B cell (primary cell): ENCODE data around the gene ADAMTS13. TPM values are rescaled to one million over a fixed set of nuclear protein-coding genes. Genes with fewer than 3 reads are reported as not detected.

ENCODE experiments used
- ATAC-seq: fragments of 200-7000 bp; cut with Tn5 transposase; one replicate; pipeline ENCODE4 v1.10.0; 2021; ENCODE audit warnings: low read depth, mild to moderate bottlenecking, moderate number of reproducible peaks, moderate library complexity
- CTCF ChIA-PET: fragments of 350-600 bp; sonication (Branson Sonifier 250); formaldehyde crosslinking; loops from one replicate; lab custom pipeline; 2021; ENCODE audit warnings: antibody characterized with exemption, inconsistent platforms; lab: Charles Lee
- POLR2A ChIA-PET: fragments of 350-600 bp; sonication (Branson Sonifier 250); formaldehyde crosslinking; loops from one replicate; lab custom pipeline; 2021; ENCODE audit warnings: antibody characterized with exemption; lab: Charles Lee
- DNase-seq: peaks from one replicate; pipeline ENCODE4 v3.0.0; 2013
- H2AFZ ChIP-seq: 2 replicates; pipeline ENCODE4 v1.6.1; 2012; ENCODE audit warnings: mild to moderate bottlenecking, low read depth, low read length; ENCODE audit not compliant: insufficient read depth, poor library complexity, severe bottlenecking
- H3K27ac ChIP-seq, 2 donors: 1 replicate in 1 of 2; 2 replicates in 1 of 2; pipeline ENCODE4 v1.5.1; 2012 to 2013; ENCODE audit warnings: low read length in 2 of 2, mild to moderate bottlenecking in 2 of 2, moderate library complexity in 1 of 2
- H3K27me3 ChIP-seq, 4 experiments: fragments of 200-600 bp in 1 of 4; sonication (generic) in 1 of 4; replicated peaks in 1 of 4; 1 replicate in 2 of 4; 2 replicates in 2 of 4; pipeline versions ENCODE4 v1.6.1 to v1.7.0; 2013 to 2016; ENCODE audit warnings: low read length in 3 of 4, mild to moderate bottlenecking in 2 of 4, mixed read lengths in 1 of 4, moderate library complexity in 1 of 4; ENCODE audit not compliant: insufficient read depth in 4 of 4, control insufficient read depth in 3 of 4; ENCODE audit errors: control extremely low read depth in 1 of 4
- H3K36me3 ChIP-seq, 2 experiments: replicated peaks in 1 of 2; 1 replicate in 1 of 2; 2 replicates in 1 of 2; pipeline versions ENCODE4 v1.6.1 to v1.7.1; 2013; ENCODE audit warnings: low read length in 1 of 2; ENCODE audit not compliant: insufficient read depth in 2 of 2, control insufficient read depth in 1 of 2; ENCODE audit errors: control extremely low read depth in 1 of 2, extremely low read depth in 1 of 2
- H3K4me1 ChIP-seq, 2 donors: fragments of 200-600 bp in 1 of 2; sonication (generic) in 1 of 2; 1 replicate in 1 of 2; 2 replicates in 1 of 2; pipeline versions ENCODE4 v1.5.1 to v1.6.1; 2013 to 2017; ENCODE audit warnings: low read length in 2 of 2; ENCODE audit not compliant: control insufficient read depth in 2 of 2, insufficient read depth in 2 of 2
- H3K4me2 ChIP-seq: replicated peaks from 2 replicates; pipeline ENCODE3; 2012; ENCODE audit warnings: mild to moderate bottlenecking, low read depth, low read length; ENCODE audit not compliant: poor library complexity, severe bottlenecking
- H3K4me3 ChIP-seq, 5 experiments: fragments of 200-600 bp in 1 of 5; sonication (generic) in 1 of 5; 1 replicate in 3 of 5; 2 replicates in 2 of 5; pipeline versions ENCODE4 v1.5.1 to v1.7.0; 2011 to 2016; ENCODE audit warnings: low read length in 4 of 5, mild to moderate bottlenecking in 4 of 5, low read depth in 2 of 5, control low read depth in 1 of 5, moderate library complexity in 1 of 5; ENCODE audit not compliant: insufficient read depth in 1 of 5; ENCODE audit errors: control extremely low read depth in 1 of 5, extremely low read depth in 1 of 5
- H3K79me2 ChIP-seq: fragments of 200-600 bp; sonication (generic); one replicate; pipeline ENCODE4 v1.6.0; 2016; ENCODE audit warnings: low read length; ENCODE audit not compliant: control insufficient read depth, insufficient read depth
- H3K9ac ChIP-seq: fragments of 200-600 bp; sonication (generic); 2 replicates; pipeline ENCODE4 v1.6.1; 2017; ENCODE audit warnings: mild to moderate bottlenecking, low read length, moderate library complexity
- H3K9me3 ChIP-seq, 3 donors: one replicate each; pipeline versions ENCODE4 v1.6.1 to v1.7.1; 2013; ENCODE audit warnings: low read length in 2 of 3; ENCODE audit not compliant: control insufficient read depth in 2 of 3, insufficient read depth in 1 of 3; ENCODE audit errors: control extremely low read depth in 1 of 3
- H4K20me1 ChIP-seq: 2 replicates; pipeline ENCODE4 v1.6.0; 2012; ENCODE audit warnings: mild to moderate bottlenecking, low read length; ENCODE audit not compliant: insufficient read depth, control insufficient read depth, poor library complexity, severe bottlenecking
- H3K27ac Mint-ChIP-seq: one replicate; pipeline ENCODE4 v1.8.0; 2021; ENCODE audit warnings: mixed read lengths
- H3K27me3 Mint-ChIP-seq: one replicate; pipeline ENCODE4 v1.8.0; 2021; ENCODE audit warnings: mixed read lengths
- H3K4me1 Mint-ChIP-seq: one replicate; pipeline ENCODE4 v1.8.0; 2021; ENCODE audit warnings: mixed read lengths
- H3K4me3 Mint-ChIP-seq: one replicate; pipeline ENCODE4 v1.8.0; 2021; ENCODE audit warnings: mixed read lengths
- H3K9me3 Mint-ChIP-seq: one replicate; pipeline ENCODE4 v1.8.0; 2022; ENCODE audit warnings: mixed read lengths; ENCODE audit not compliant: insufficient read depth
- CTCF ChIP-seq: fragments of 200-600 bp; IDR thresholded peaks from one replicate; pipeline ENCODE4 v1.8.0; 2022; ENCODE audit warnings: antibody characterized with exemption, mild to moderate bottlenecking
- EZH2 ChIP-seq: IDR thresholded peaks from 2 replicates; pipeline ENCODE4 v1.6.1; 2012; ENCODE audit warnings: borderline replicate concordance, low read depth, mild to moderate bottlenecking, moderate library complexity, low read length; ENCODE audit not compliant: insufficient read depth, poor library complexity, severe bottlenecking
- WGBS: methylation state at CpG from one replicate; pipeline ENCODE4 v1.1.5; 2013; ENCODE audit warnings: missing lambda C conversion rate; ENCODE audit not compliant: insufficient coverage; 5-methylcytosine and 5-hydroxymethylcytosine counted together
- intact Hi-C: fragments of 100-400 bp; cut with micrococcal nuclease; formaldehyde crosslinking; loops from one replicate; pipeline ENCODE4 v1.10.0; 2022
- polyA plus RNA-seq: library from polyadenylated mRNA; depleted of rRNA; stranded (reverse); fragments of >200 nt; gene quantifications from 2 replicates; pipeline ENCODE4 v1.2.3, GENCODE V29; 2012
- total RNA-seq, 2 donors: library from RNA; stranded (reverse); fragments of 120-200 nt in 1 of 2; gene quantifications; 1 replicate in 1 of 2; 2 replicates in 1 of 2; pipeline versions ENCODE4 v1.2.3 to v1.2.4, GENCODE V29; 2013 to 2022

The ADAMTS13 gene
- total and polyA plus RNA-seq, 2 donors (not counting 1 experiment from before 2014, with no cell fraction given), result 2.5 to 5.7 TPM

- Mint-ChIP-seq H3K9me3 (no peaks in the 10 kb centered on the region), H3K4me3 (no peak overlapping the region), H3K4me1 (no peaks in the 10 kb centered on the region), H3K27ac (no peak overlapping the region), H3K27me3 (peaks cover 20% of the 10 kb centered on the region)
- no peak overlapping the region for H3K4me3 ChIP-seq
- H3K36me3 ChIP-seq, result no peaks in the 10 kb centered on the region
- no peak overlapping the region for H3K4me2 ChIP-seq
- no peaks in the 10 kb centered on the region for H3K79me2 ChIP-seq
- 89% methylated on average over 20 of the region's 23 CpGs for WGBS
- no peak overlapping the region for H3K9ac ChIP-seq
- no peaks in the 10 kb centered on the region for H3K4me1 ChIP-seq
- intact Hi-C loops, result no loop called here
- H4K20me1 ChIP-seq, result no peaks in the 10 kb centered on the region
- TF ChIP-seq EZH2, result no peak
- no peak for TF ChIP-seq CTCF
- POLR2A ChIA-PET, result no interaction called here
- H2AFZ ChIP-seq, result no peak overlapping the region
- peaks cover 0 to 12% (median 0%) of the 10 kb centered on the region in 4 experiments for H3K27me3 ChIP-seq
- DNase-seq (no peak), ATAC-seq (no peak)
- peaks cover 0 to 4% (median 0%) of the 10 kb centered on the region in 3 donors for H3K9me3 ChIP-seq
- CTCF ChIA-PET, result no interaction called here
- no peak overlapping the region for H3K27ac ChIP-seq
These were observed 71.8 kb downstream of the ADAMTS13 start for GRCh38 chr9:133493845-133494540.

GRCh38 chr9:133494636-133495326 lies 72.6 kb downstream of the ADAMTS13 start:
- no peaks in the 10 kb centered on the region for H3K9me3 Mint-ChIP-seq
- Histone ChIP-seq H3K79me2 (no peaks in the 10 kb centered on the region), H4K20me1 (no peaks in the 10 kb centered on the region), H3K36me3 (no peaks in the 10 kb centered on the region), H3K4me2 (no peak overlapping the region), H3K9ac (no peak overlapping the region), H3K4me1 (no peaks in the 10 kb centered on the region), H3K9me3 (peaks cover 0 to 4% (median 0%) of the 10 kb centered on the region in 3 donors), H3K27ac (no peak overlapping the region), H3K27me3 (peaks cover 0 to 13% (median 0%) of the 10 kb centered on the region in 4 experiments), H3K4me3 (no peak overlapping the region), H2AFZ (no peak overlapping the region)
- intact Hi-C loops, result no loop called here
- 96% methylated on average over 23 of the region's 24 CpGs for WGBS
- ChIA-PET CTCF (interaction anchor here (0.6 to 0.8 kb wide), 3 partner anchors 88 to 1279 kb away, joined by 3 to 4 read pairs (median 3); no protein-coding TSS in a partner anchor), POLR2A (no interaction called here)
- TF ChIP-seq CTCF (no peak), EZH2 (no peak)
- H3K27me3 Mint-ChIP-seq, result peaks cover 12% of the 10 kb centered on the region
- H3K27ac Mint-ChIP-seq, result no peak overlapping the region
- ATAC-seq (no peak), DNase-seq (no peak)
- no peaks in the 10 kb centered on the region for H3K4me1 Mint-ChIP-seq
- H3K4me3 Mint-ChIP-seq, result no peak overlapping the region
